GM21423 (cell line): ENCODE measurements around the gene CNKSR2.
A peak's percentile ranks its signal among the peaks of the same experiment; 100 is the strongest.
"Not testable (repeated sequence)": the region's sequence is repeated elsewhere in the genome, so short reads cannot be mapped to it uniquely, and the experiment has no call there.

Experiments used
- ATAC-seq: cut with Tn5 transposase; IDR thresholded peaks from one replicate; pipeline ENCODE4 v1.9.1; 2021; ENCODE audit warnings: mild to moderate bottlenecking, moderate library complexity; ENCODE audit not compliant: unreplicated experiment

The CNKSR2 gene

DNA sequence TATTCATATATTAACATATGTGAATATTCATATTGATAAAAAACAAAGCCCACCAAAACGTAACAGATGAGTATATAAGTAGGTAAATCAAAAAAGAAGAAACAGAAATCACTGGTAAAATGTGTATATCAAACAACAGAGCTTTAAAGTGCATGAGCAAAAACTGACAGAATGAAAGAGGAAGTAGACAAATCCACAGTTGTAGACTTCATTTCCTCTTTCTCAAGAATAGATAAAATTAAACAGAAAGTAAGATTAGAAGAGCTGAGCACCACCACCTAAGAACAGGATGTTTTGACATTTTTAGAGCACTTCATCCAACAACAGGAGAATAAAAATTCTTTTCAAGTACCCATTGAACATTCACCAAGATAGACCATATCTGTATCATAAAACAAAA is 64.6 kb downstream of the CNKSR2 start:
- ATAC-seq, result peak; percentile 95

- ATAC-seq, result no peak
Measured at GRCh38 chrX:21440911-21441310, 66.7 kb downstream of the CNKSR2 start.

DNA sequence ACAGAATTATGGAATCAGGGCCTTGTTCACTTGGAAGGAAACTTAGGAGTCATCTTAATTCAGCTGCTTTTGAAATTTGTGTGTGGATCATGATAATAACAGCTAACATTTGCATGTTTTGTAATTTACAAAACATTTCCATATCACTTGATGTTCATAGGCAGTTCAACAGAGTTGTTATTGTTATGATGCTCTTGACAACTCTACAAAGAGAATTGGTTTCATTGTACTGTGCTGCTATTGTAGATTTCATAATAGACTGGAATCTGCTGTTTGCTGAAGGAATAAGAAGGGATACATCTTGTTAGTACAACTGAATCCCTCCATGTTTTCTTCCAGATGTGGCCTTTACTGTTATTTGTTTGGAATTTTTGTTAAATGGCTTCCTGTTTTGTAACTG is 83.5 kb downstream of the CNKSR2 start:
- ATAC-seq, result no peak

- ATAC-seq, result no peak
Measured at GRCh38 chrX:21469071-21469470, 94.9 kb downstream of the CNKSR2 start.

DNA sequence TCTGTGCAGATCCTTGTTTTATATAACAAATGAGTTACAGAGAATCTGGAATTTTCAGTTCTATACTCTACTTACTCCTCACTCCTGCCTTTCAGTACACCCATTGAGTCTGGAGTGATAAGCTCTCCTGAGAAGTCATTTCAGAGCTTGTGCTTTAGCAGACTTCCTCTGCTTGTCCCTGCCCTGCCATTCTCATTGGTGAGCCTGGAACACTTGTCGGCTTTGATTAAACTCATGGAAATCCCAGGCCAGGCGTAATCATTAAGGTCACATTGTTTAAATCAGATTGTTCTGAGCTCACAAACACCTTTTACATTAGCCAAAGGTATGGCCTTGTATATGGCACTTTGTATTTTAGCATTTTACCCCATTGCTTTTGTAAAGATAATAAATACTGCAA is 102.7 kb downstream of the CNKSR2 start:
- ATAC-seq, result no peak

GRCh38 chrX:21479695-21480270 is 105.6 kb downstream of the CNKSR2 start:
- ATAC-seq, result peak; percentile 85

DNA sequence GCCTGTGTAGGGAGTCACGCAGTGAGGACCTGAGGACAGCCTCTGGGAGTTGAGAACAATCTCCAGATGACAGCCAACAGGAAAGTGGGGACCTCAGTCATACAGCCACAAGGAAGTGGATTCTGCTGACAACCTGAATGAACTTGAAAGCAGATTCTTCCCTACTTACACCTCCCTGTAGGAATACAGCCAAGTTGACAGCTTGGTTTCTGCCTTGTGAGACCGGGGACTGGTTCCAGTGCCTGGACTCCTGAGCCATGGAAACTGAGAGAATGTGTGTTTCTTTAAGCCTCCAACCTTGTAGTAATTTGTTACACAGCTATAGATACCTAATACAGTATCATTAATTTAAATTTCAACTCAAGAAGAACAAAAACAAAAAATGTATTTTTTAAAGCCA is 107.5 kb downstream of the CNKSR2 start:
- ATAC-seq, result no peak

- not testable (repeated sequence) for ATAC-seq
Measured at GRCh38 chrX:21484051-21484450, 109.8 kb downstream of the CNKSR2 start.

DNA sequence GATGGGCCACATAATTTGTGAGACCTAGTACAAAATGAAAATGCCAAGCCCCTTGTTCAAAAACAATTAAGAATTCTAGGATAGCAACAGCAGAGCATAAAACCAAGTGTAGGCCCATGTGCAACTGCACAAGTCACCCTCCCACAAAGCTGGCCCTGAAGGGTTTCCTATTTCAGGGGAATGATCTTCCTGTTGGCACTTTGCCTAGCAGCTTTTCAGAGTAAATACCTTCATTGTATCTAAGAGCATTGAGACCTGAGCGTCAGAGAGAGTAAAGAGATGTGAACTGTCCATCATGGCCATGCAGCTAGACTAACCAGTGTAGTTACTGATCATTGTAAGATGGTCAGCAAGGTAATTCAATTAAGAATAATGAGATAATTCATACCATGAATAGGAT is 113.6 kb downstream of the CNKSR2 start:
- no peak for ATAC-seq

DNA sequence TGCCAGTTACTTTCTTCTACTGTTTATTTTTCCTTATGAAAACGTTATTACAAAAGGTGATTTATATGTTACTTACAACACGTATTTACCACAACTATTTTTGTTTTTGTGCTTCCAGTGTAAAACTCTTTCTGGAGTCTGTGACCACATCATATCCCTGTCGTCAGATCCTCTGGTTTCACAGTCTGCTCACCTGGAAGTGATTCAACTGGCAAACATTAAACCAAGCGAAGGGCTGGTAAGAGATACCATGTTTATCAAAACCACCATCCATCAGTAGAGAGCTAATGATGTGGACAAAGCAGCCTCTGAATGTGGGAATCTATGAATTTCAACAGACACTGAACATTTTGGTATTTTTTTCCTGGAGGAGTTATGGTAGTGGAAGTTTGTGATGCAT is 116.1 kb downstream of the CNKSR2 start:
- no peak for ATAC-seq

DNA sequence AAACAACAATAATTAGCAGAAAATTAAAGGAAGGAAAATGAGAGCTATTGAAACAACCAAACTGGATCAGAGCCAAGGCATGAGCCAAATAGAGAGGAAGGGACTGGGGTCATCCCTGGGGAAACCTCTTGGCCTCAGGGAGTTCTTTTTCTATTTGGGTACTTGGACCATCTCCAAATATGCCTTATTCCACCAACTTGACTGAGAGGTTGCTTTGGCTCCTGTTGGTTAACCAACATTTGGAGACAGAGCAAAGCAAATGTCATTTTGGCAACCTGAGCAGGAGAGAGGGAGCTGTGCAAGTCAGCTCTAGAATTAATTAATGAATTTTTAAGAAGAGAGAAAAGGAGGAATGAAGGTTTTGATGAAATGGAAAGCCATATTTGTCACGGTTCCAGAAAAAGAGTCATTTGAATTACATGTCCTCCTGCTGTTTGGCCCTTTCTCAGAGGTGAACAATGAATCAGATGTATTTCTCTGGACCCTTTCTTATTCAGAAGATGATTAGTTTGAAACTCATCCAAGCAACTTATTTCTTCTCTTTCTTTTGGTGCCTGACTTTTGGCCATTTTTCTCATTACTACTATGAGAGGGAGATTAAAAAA is 119.1 kb downstream of the CNKSR2 start:
- no peak for ATAC-seq

GRCh38 chrX:21503593-21503992 is 129.4 kb downstream of the CNKSR2 start:
- ATAC-seq, result peak; percentile 90

DNA sequence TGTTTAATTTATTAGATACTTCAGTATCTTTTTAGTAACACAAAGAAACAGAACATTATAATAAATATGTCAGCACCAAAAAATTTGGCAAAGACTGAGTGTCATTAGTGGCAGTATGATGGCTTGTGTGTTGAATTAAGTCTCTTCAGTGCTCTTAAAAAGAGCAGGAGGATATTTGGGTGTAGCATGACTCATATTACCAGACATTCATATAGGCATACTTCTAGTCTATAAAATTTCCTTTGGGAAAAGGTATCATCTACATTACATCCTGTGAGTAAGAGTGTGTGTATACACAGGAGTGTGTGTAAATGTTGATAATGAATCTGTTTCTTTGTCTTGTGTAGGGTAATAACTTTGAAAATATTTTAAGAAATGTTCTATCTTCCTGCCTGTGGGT is 135.7 kb downstream of the CNKSR2 start:
- ATAC-seq, result no peak

- ATAC-seq, result no peak
Measured at GRCh38 chrX:21524008-21524407, 149.8 kb downstream of the CNKSR2 start.

- no peak for ATAC-seq
Measured at GRCh38 chrX:21528076-21528475, 153.9 kb downstream of the CNKSR2 start.

DNA sequence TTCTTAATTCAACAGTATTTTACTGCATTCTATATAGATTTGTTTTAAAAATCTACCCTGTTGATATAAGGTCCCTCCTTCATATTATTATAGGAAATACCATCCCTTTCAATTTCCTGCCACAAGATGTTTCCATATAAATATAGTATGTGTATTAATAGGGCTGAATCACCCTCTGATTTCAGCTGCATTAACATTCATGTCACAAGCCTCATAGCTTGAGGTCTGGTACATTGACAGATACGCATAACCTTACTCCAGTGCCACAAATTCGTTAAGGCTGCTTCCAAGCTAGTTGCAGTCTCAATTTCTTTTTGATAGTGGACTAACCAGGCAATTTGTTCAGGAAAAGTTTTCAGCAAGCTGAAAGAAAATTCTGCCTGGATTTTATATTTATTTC is 155.6 kb downstream of the CNKSR2 start:
- no peak for ATAC-seq

DNA sequence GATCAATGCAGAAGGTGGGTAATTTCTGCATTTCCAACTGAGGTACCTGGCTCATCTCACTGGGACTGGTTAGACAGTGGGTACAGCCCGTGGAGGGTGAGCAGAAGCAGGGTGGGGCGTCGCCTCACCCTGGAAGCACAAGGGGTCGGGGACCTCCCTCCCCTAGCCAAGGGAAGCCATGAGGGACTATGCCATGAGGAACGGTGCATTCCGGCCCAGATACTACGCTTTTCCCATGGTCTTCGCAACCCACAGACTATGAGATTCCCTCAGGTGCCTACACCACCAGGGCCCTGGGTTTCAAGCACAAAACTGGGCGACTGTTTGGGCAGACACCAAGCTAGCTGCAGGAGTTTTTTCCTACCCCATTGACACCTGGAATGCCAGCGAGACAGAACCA is 170.4 kb downstream of the CNKSR2 start:
- ATAC-seq, result not testable (repeated sequence)

DNA sequence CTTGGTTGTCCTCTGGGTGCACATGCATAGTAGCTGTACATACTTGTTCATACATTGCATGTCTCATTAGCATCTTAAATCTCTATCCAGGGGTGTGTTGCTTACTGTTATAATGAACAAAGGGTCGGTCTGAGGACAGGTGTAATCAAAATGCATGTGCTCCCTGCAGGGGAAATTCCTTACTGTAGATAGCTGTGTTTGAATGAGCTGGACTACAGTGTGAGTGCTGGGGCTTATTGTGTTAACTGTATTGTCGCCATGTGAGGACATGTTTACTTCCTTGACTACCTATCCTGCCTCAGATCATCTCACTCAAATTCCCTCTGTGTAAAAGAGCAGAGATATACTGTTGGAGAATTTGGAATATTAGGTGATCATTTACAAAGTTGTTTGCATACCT is 185.2 kb downstream of the CNKSR2 start:
- no peak for ATAC-seq

DNA sequence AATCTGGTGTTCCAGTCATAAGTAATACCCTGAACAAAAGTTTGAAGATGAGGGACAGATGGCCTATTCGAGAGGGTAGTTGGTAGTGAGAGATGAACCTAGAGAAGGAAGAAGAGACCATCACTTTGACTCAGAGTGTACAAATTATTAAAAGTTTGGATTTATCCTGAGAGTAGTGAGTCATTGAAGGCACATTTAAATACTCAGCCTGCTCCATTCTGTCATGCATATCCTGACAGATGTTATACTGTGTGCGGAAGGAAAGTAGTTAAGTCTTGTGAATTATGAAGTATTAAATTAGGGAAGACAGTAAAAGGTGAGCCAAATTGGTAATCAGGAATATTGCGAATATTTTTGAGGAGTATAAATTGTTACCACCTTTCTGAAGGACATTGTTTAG is 190.8 kb downstream of the CNKSR2 start:
- no peak for ATAC-seq

DNA sequence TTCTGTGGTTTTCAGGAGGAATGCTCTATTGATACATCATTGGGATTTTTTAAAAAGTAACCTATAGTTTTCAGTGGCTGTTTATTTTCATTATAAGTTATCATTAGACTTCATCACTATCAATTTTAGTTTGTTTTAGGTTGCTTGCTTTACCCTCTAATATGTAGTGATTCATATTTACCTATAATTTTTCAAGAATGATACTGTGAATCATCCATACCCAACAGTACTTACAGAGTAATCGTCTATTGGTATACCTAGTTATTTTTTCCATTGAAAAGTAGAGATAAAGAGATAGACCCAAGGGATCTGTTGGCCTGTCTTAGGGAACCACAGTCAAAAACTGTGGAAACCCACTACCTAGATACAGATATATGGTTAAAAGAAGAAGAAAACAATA is 200.6 kb downstream of the CNKSR2 start:
- ATAC-seq, result no peak

DNA sequence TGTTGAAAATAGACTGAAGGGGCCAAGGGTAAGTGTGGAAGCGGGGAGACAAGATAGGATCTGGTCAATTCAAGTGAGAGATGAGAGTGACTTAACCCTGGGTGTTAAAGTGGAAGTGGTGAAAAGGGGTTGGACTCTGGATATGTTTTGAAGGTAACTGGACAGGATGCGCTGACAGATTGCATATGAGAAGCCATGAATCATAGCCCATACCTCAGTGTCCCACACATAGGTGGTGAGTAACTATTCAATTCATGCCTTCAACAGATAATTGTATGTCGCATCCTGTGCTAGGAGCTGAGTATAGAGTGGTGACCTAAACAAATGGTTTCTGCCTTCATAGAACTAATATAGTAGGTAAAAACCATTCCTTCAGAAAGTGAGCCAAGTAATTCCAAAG is 207.3 kb downstream of the CNKSR2 start:
- no peak for ATAC-seq

DNA sequence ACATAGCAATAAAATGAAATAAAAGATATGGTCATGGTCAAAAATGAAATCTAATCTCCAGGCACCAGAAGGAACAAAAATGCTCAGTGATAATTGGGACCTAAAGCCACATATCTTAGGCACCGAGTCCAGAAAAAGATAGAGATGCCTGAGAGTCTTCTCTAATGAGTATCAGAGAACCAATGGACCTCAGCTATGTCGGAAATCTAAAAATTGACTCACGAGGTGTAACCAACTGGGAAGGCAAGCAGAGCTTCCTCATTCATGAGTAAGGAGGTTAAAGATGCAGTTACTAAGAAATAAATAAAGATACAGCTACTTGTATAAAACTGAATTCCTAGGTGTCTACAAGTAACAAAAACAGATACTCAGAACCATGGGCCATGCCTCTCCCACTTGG is 211.8 kb downstream of the CNKSR2 start:
- no peak for ATAC-seq
